A549 treated with AZD2906 at 1 μM for 4 hours (cell line): ENCODE measurements around the gene JPT2. TPM values are rescaled to one million over a fixed set of nuclear protein-coding genes. Genes with fewer than 3 reads are reported as not detected.

Experiments
- total RNA-seq: library from RNA; stranded (reverse); fragments of 200-300 nt; extraction: Qiagen RNA extraction; gene quantifications from 5 replicates; pipeline ENCODE4 v1.2.3, GENCODE V29; 2022

Gene JPT2
- 159 to 225 TPM (median 167 TPM) in 5 replicates for total RNA-seq

GRCh38 chr16:1677942-1678499, at the start of gene JPT2:
TSS of gene JPT2 (plus strand) at chr16:1678279. CDS start at chr16:1678313, 34 bp downstream.

GRCh38 chr16:1705688-1706385, 27.8 kb downstream of the JPT2 start, which contains the start of gene MAPK8IP3:
TSS of gene MAPK8IP3 (plus strand) at chr16:1706195. CDS start at chr16:1706340, 145 bp downstream.

Other genes with a start within 250 kb of the JPT2 start
- gene PERCC1, start 247.2 kb upstream of the JPT2 start, total RNA-seq: not detected in 5 replicates
- gene CCDC154, start 233.7 kb upstream of the JPT2 start, total RNA-seq: 0.07 to 0.36 TPM (median 0.18 TPM) in 5 replicates
- 61.5 to 77.6 TPM (median 71.6 TPM) in 5 replicates for gene CLCN7, start 203.3 kb upstream of the JPT2 start, total RNA-seq
- 0.03 TPM in 1 of 5 replicates, not detected in the others for gene PTX4, start 189.3 kb upstream of the JPT2 start, total RNA-seq
- gene TELO2, start 184.9 kb upstream of the JPT2 start, total RNA-seq: 25.9 to 42.3 TPM (median 36.3 TPM) in 5 replicates
- gene TMEM204, start 144.6 kb upstream of the JPT2 start, total RNA-seq: 0.08 to 0.11 TPM (median 0.09 TPM) in 4 of 5 replicates, not detected in the other
- 7.5 to 9.6 TPM (median 8.9 TPM) in 5 replicates for gene IFT140, start 66.2 kb upstream of the JPT2 start, total RNA-seq
- gene CRAMP1, start 65.9 kb upstream of the JPT2 start, total RNA-seq: 12.9 to 15.9 TPM (median 14.6 TPM) in 5 replicates
- gene MAPK8IP3, start 27.9 kb downstream of the JPT2 start, total RNA-seq: 33.2 to 65.4 TPM (median 50.0 TPM) in 5 replicates
- gene NME3, start 93.3 kb downstream of the JPT2 start, total RNA-seq: 27.8 to 65.4 TPM (median 62.1 TPM) in 5 replicates
- 5.9 to 12.6 TPM (median 8.3 TPM) in 5 replicates for gene EME2, start 94.5 kb downstream of the JPT2 start, total RNA-seq
- 151 to 264 TPM (median 250 TPM) in 5 replicates for gene MRPS34, start 94.9 kb downstream of the JPT2 start, total RNA-seq
- gene SPSB3, start 104.3 kb downstream of the JPT2 start, total RNA-seq: 19.3 to 30.3 TPM (median 29.5 TPM) in 5 replicates
- 60.7 to 88.7 TPM (median 83.0 TPM) in 5 replicates for gene NUBP2, start 104.7 kb downstream of the JPT2 start, total RNA-seq
- 0.03 to 0.18 TPM (median 0.06 TPM) in 4 of 5 replicates, not detected in the other for gene IGFALS, start 115.4 kb downstream of the JPT2 start, total RNA-seq
- 57.8 to 76.0 TPM (median 74.4 TPM) in 5 replicates for gene HAGH, start 148.5 kb downstream of the JPT2 start, total RNA-seq
- 46.8 to 52.1 TPM (median 49.6 TPM) in 5 replicates for gene FAHD1, start 148.9 kb downstream of the JPT2 start, total RNA-seq
- 1.2 to 2.2 TPM (median 1.4 TPM) in 5 replicates for gene MEIOB, start 193.9 kb downstream of the JPT2 start, total RNA-seq
- gene HS3ST6, start 240.1 kb downstream of the JPT2 start, total RNA-seq: 1.1 to 2.1 TPM (median 2.0 TPM) in 5 replicates